GM18499 (cell line): Measurements from ENCODE around the gene ATP5ME.
"Not testable (repeated sequence)": the region's sequence is repeated elsewhere in the genome, so short reads cannot be mapped to it uniquely, and the experiment has no call there.

ENCODE experiments used
- ATAC-seq: cut with Tn5 transposase; IDR thresholded peaks from one replicate; pipeline ENCODE4 v1.9.1; 2021; ENCODE audit warnings: moderate number of reproducible peaks; ENCODE audit not compliant: insufficient read depth, unreplicated experiment

ATP5ME gene

DNA sequence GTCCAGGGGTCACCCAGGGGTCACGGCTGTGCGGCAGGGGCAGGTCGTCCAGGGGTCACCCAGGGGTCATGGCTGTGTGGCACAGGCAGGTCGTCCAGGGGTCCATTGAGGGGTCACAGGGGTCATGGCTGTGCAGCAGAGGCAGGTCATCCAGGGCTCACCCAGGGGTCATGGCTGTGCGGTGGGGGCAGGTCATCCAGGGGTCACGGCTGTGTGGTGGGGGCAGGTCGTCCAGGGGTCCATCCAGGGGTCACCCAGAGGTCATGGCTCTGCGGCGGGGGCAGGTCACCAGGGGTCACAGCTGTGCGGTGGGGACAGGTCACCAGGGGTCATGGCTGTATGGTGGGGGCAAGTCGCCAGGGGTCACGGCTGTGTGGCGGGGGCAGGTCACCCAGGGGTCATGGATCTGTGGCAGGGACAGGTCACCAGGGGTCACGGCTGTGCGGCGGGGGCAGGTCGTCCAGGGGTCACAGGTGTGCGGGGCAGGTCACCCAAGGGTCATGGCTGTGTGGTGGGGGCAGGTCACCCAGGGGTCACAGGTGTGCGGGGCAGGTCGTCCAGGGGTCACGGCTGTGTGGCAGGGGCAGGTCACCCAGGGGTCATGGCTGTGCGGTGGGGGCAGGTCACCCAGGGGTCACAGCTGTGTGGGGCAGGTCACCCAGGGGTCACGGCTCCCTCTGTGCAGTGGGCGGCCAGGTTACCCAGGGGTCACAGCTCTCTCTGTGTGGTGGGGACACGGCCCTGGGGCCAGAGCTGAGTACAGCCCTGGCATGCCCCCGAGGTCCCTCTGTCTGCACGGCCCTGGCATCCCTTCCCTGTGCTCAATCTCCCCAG is 16.0 kb downstream of the ATP5ME start:
- ATAC-seq = no peak

DNA sequence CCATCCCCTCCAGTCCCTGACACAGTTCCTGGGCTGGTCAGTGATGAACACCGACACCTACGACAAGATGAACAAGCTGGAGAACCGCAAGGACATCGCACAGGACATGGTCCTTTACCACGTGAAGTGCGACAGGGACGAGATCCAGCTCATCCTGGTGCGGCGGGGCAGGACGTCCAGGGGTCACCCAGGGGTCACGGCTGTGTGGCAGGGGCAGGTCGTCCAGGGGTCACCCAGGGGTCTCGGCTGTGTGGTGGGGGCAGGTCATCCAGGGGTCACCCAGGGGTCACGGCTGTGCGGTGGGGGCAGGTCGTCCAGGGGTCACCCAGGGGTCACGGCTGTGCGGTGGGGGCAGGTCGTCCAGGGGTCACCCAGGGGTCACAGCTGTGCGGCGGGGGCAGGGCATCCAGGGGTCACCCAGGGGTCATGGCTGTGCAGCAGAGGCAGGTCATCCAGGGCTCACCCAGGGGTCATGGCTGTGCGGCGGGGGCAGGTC is 16.7 kb downstream of the ATP5ME start:
- ATAC-seq = no peak

DNA sequence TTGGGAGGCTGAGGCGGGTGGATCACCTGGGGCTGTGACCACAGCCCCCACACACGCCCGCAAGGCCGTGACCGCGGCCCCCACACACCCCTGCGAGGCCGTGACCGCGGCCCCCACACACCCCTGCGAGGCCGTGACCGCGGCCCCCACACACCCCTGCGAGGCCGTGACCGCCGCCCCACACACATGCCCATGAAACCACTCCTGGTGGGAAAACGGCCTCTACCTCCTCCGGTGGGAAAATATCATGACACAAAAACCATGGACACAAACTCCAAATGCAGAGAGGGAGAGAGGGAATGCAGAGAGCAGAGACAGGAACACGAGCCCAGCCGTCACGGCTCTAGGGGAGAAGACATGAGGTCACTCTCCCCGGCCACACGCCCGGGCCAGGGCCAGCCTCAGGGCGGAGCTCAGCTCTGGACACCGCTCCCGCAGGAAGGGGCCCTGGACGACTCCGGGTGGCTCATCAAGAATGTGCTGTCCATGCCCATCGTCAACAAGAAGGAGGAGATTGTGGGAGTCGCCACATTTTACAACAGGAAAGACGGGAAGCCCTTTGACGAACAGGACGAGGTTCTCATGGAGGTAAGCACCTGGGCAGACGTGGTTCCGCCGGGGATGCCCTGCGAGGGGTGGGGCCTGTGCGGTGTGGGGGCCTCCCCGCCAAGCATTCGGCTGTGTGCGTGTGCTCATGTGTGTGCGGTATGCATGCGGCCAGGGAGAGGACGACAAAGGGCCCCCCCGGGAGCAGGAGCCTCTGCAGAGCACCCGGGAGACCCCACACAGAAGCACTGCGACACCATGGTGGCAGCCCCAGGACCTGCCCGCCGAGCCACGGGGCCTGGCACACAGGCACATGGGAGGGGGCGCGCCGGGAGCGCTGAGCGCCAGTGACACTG is 17.4 kb downstream of the ATP5ME start:
- ATAC-seq = no peak

DNA sequence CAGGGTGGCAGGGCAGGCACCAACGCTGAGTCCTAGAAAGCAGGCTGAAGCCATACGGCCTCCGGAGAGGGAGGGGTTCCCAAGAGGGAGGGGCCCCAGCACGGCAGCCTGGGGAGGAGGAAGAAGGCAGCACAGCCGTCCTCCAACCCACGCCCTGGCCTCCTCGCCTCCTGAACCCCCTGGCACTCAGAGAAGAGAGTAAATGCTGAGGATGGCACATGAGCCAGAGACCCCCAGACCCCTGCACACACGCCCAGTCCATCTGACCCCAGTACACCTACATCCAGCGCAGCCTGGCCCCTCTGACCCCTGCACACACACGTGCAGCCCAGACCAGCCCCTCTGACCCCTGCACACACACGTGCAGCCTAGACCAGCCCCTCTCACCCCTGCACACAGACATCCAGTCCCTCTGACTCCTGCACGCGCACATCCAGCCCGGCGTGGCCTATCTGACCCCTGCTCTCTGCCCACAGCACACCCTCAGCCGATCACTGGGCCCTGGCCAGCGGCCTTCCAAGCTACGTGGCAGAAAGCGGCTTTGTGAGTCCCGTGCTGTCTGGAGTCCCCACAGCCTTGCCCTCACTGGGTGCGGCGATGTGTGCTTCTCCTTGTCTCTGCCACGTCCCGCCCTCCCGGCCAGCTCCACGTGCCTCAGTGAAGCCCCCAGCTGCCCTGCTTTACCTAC is 18.5 kb downstream of the ATP5ME start:
- no peak for ATAC-seq

DNA sequence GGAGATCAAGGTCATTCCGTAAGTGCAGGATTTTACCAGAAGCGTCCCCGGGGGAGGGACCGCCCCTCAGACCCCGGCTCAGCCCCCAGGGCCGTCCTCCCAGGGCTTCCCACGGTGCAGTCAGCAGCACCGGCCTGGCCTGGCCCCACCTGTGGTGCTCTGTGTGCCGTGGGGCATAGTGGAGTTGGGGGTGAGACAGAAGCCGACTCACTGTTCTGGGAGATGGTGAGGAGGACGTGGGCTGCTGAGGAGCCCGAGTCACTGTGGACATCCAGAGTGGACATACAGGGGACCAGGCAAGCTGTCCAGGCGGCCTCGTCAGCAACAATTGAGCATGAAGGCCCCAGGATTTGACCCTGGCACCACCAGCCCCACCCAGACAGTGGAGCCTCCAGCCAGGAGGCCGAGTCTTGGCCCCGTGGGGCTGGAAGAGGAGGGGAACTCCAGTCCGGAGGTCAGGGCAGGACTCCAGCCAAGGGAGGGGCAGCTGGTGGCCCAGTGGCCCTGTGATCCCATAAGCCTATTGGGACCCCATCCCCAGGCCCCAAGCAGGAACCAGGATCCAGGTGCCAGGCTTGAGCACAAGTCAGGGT is 19.1 kb downstream of the ATP5ME start:
- ATAC-seq = no peak

DNA sequence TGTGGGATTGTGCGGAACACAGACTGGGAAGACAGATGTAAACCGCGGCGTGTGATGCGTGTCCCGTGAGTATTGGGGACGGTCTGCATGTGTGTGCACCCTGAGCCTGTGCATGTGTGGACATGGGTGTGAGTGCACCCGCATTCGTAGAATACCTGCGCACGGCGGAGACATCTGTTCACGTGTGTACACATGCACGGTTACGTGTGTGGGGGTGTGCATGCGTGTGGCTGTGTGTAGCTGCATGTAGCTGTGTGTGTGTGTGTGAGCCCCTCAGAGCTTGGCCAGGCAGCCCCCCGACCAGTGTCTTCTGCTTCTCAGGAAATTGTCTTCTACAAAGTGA is 19.6 kb downstream of the ATP5ME start:
- ATAC-seq = no peak

DNA sequence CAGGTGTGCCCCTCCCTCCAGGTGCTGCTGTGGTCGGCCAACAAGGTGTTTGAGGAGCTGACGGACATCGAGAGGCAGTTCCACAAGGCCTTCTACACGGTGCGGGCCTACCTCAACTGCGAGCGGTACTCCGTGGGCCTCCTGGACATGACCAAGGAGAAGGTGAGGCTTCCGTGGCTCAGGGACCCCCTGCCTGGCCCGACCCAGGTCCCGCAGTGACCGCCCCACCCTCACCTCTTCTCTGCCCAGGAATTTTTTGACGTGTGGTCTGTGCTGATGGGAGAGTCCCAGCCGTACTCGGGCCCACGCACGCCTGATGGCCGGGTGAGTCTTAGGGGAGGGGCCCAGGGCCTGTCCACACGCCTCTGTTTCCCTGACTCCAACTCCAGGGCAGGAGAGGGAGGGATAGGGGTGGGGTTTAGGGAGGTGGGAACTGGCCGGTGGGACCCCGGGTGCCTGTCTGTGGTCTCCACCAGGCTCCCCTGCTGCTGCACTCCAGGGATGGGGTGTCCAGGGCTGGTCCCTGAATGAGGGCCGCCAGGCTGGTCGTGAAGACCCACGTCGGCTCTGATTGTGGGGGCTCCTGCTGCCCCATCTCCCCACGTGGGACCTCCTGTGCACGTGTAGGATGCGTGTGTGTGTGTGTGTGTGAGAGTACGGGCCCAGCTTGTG is 20.1 kb downstream of the ATP5ME start:
- ATAC-seq = no peak

DNA sequence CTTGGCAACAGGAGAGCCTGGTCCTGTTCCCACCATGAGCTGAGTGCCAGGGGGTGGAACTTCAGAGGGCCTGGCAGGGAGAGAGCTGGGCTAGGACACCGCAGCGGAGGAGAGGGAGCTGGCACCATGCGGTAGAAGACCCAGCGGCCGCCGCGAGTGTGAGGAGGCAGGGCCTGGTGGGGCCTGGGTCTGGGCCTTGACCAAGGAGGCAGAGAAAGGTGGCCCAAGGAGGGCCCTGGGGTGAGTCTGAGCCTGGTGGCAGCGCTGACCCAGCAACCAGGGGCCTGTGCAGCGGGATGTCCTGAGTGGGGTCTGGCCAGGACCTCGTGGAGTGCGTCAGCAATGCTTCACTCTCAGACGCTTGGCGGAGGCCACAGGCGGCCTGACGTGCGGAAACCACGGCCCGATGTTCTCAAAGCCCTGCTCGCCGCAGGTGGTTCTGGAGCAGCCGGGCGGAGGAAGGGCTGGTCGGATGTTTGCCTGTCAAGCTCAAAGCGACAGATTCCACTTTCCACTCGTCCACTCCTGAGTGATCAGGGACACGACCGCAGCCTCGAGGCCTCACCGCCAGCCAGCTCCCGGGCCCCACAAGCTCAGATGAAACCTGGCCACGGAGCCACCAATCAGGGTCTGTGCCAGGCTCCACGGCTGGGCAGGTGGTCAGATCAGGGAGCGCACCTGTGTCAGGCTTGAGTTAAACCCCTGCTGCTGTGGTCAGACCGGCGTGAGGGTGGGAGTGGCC is 20.8 kb downstream of the ATP5ME start:
- no peak for ATAC-seq

DNA sequence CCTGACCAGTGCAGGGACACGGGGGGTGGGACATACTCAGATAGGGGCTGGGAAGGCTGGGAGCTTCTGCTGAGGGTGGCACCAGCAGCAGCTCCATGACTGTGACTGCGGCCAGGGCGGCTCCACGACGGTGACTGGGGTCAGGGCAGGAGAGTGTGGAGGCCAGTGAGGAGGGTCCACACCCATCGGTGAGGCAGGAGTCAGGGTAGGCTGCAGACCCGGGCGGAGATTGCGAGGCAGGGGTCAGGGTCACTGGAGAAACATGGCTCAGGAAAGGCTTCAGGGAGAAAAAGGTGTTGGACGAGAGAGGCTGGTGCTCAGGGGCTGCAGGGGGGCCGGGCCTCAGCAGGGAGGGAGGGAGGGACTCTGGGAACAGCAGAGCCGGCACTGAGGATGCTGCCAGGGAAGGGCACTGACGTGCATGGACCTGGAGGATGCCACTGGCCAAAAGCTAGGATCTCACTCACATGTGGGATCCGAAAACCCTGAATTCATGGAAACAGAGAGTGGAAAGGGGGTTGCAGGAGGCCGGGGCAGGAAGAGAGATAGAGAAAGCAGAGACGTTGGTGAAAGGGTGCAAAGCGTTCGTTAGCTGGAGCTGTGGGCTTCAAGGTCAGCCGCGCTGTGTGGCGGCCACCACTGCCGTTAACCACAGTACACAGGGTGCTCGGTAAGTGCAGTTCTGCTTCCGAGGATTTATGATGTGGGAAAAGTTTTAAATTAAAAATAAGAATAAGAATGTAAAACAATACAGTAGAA is 22.0 kb downstream of the ATP5ME start:
- no peak for ATAC-seq

DNA sequence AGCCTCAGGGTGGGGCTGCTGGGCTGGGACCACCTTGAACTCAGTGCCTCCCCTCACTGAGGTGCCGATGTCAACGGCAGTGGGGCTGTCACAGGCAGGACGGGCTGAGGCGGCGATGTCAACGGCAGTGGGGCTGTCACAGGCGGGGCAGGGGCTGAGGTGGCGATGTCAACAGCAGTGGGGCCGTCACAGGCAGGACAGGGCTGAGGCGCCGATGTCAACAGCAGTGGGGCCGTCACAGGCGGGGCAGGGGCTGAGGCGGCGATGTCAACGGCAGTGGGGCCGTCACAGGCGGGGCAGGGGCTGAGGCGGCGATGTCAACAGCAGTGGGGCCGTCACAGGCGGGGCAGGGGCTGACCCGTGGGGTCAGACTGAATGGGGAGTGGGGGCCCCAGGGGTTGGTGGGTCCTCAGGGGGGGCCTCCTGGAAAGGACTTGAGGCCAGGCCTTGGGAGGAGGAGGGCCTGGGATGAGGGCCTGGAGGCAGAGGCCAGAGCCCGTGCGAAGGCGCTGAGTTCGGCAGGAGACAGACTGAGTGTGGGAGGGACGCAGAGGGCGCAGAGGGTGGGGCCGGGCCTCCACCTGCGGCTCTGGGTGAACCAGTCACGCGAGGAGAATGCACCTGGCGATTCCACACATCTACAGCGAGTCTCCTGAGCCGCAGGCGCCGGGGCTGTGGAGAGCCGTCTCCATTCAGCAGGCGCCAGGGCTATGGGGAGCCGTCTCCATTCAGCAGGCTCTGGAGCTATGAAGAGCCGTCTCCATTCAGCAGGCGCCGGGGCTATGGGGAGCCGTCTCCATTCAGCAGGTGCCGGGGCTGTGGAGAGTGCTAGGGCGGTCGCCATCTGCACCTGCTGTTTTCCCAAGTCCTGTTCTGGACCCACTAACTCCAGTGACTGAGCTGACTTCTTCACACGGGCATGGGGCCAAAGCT is 22.9 kb downstream of the ATP5ME start:
- ATAC-seq = no peak

DNA sequence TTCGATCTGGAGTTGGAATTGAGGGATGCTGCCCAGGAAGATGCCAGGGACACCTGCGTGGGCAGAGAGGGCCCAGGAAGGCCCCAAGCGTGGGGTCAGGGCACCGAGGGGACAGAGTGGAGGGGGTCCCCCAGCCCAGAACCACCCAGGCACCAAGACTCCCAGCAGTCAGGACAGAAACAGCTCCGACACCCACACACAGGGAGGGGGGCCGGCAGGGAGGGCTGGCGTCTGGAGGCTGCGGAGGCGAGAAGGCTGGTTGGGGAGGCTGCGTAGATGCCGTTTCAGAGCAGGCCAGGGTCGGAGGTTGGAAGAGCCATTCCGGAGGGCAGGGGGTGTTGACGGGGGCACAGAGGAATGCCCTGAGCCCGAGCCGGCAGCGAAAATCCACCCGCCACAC is 23.6 kb downstream of the ATP5ME start:
- no peak for ATAC-seq

DNA sequence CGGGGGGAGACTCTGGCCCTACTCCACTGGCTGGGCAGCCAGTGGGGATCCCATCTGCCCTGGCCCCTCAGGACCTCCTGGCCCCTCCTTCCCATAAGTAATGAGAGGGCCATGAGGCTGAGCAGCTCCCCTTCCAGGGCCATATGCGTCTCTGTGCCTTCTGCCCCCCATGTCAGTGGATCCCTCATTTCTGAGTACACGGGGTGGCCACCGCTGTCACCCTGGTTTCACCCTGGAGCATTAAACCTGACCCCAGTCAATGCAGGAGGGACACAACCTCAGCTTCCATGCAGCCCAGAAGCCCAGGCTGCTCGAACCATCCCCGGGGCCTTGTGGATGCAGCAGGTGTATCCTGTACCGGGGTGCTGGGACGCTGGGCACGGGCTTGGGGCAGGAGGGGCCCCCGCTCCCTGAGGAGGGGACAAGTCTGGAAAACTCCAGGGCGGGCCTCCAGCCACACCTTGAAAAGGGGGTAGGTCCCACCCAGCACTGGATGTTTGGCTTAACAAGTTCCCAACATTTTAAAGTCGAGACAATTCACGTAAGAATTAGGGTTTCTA is 24.2 kb downstream of the ATP5ME start:
- no peak for ATAC-seq

DNA sequence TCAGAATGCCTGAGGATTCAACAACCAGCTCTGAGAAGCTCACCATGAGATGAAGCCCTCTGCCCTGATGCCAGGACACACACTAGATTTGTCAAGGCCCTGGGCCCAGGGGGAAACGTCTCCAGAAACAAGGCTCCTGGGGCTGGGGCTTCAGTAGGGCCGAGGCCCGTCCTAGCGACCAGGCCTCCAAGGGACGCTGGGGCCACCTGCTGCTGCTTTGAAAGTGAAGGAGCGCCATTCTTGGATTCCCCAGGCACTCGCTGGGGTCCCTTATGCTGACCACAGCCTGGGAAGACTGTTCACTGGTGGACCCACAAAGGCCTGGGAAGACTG is 24.8 kb downstream of the ATP5ME start:
- no peak for ATAC-seq

DNA sequence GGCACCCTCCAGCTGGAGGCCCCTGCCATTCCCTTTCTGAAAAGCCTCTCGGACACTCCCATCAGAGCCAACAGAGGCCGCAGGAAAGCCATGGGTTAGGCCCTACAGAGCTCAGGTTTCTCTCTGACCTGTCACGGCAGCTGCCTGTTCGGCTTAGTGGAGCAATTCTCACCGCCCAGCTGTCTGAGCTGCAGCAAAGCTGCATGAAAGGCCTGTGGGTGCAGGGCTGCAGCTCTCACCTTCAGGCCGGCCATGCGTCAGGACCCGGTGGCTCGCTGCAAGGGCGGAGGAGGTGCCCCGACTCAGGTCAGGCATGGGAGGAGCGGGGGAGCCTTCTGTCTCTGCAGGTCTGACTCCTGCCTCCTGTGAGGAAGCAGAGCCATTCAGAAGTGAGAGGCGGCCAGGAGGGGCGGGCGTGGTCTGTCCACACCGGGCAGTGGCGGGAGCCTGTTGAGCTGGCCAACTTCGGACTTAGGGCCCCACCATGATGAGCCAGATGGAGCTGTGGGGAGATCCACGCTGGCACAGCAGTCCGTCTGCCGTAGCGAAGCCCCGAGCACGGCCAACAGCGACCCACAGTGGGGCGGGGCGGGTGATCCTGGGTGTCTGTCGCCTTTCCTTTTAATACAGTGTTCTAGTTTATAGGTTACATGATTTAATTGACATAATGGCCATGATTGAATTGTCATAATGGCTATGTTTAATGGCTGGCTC is 25.3 kb downstream of the ATP5ME start:
- ATAC-seq = no peak

DNA sequence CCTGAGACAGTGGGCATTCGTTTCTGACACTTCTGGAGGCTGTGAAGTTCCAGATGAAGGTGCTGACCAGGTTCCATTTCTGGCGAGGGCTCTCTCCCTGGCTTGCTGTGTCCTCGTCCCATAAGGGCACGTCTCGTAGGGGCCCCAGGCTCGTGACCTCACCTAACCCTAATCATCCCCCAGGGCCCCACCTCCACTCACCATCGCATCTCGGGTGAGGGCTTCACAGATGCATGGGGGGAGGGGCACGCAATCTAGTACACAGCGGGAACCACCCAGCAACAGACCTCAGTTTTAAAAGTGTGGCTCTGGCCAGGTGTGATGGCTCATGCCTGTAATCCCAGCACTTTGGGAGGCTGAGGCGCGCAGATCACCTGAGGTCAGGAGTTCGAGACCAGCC is 26.6 kb downstream of the ATP5ME start:
- no peak for ATAC-seq

DNA sequence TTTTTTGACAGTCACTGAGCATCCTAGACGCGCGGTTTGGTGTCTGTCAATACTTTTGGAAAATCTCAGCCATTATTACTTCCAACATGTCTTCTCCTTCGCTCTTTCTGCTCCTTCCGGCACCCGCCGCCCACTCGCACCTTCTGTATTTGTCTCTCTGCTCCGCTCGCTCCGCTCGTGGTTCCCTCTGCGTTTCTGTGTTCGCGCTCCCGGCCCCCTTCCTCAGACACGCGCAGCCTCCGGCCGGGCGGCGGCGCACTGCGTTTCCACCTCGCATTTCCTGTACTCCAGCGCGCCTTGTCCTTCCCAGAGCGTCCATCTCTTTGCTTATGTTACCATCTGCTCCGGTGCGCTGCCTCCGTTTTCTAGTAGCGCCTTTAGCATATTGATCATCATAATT is 27.6 kb downstream of the ATP5ME start:
- ATAC-seq = no peak

DNA sequence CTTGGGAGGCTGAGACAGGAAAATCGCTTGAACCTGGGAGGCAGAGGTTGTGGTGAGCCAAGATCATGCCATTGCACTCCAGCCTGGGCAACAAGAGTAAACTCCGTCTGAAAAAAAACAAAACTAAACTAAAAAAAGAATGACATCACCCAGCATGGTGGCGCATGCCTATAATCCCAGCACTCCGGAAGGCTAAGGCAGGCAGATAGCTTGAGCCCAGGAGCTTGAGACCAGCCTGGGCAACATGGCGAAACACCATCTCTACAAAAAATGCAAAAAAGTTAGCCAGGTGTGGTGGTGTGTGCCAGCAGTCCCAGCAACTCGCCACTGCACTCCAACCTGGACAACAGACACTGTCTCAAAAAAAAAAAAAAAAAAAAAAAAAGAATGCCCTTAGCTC is 31.7 kb downstream of the ATP5ME start:
- ATAC-seq = not testable (repeated sequence)
